Neural cell (in vitro differentiated cells): ENCODE measurements around the gene HDHD2. TPM values are rescaled to one million over a fixed set of nuclear protein-coding genes. Genes with fewer than 3 reads are reported as not detected.

Experiments
- H2AFZ ChIP-seq: fragments of 200-600, 300-800 bp; sonication (generic), shearing (Covaris generic); 2 replicates; pipeline ENCODE4 v1.6.0; 2014; ENCODE audit warnings: low read depth, mild to moderate bottlenecking, antibody characterized with exemption, low read length, moderate library complexity
- H3F3A ChIP-seq: fragments of 200-600 bp; shearing (Covaris generic); 2 replicates; pipeline ENCODE4 v1.6.1; 2016; ENCODE audit warnings: mild to moderate bottlenecking, moderate library complexity, mixed read lengths, antibody characterized with exemption, low read length; ENCODE audit not compliant: insufficient read depth, poor library complexity, severe bottlenecking
- H3K27ac ChIP-seq: fragments of 200-600, 300-800 bp; sonication (generic), shearing (Covaris generic); 2 replicates; pipeline ENCODE4 v1.5.1; 2014; ENCODE audit warnings: mild to moderate bottlenecking, low read length, moderate library complexity
- H3K27me3 ChIP-seq: fragments of 300-800, 200-600 bp; sonication (generic), shearing (Covaris generic); 2 replicates; pipeline ENCODE4 v1.6.0; 2014; ENCODE audit warnings: mild to moderate bottlenecking, low read depth, low read length, moderate library complexity; ENCODE audit not compliant: insufficient read depth
- H3K36me3 ChIP-seq: fragments of 300-800, 200-600 bp; sonication (generic), shearing (Covaris generic); 2 replicates; pipeline ENCODE4 v1.5.1; 2014; ENCODE audit warnings: mild to moderate bottlenecking, antibody characterized with exemption, low read length, moderate library complexity; ENCODE audit not compliant: insufficient read depth
- H3K4me2 ChIP-seq: fragments of 300-800, 200-600 bp; sonication (generic), shearing (Covaris generic); 2 replicates; pipeline ENCODE4 v1.6.0; 2014; ENCODE audit warnings: mild to moderate bottlenecking, low read length
- H3K4me3 ChIP-seq: fragments of 300-800, 200-600 bp; sonication (generic), shearing (Covaris generic); 2 replicates; pipeline ENCODE4 v1.5.1; 2014; ENCODE audit warnings: mild to moderate bottlenecking, low read length, moderate library complexity
- H3K79me2 ChIP-seq: fragments of 200-600 bp; shearing (Covaris generic); replicated peaks from 2 replicates; pipeline ENCODE4 v1.6.0; 2014; ENCODE audit warnings: mild to moderate bottlenecking, low read length, moderate library complexity; ENCODE audit not compliant: insufficient read depth
- H3K9ac ChIP-seq: fragments of 300-800, 200-600 bp; sonication (generic), shearing (Covaris generic); 2 replicates; pipeline ENCODE4 v1.6.1; 2016; ENCODE audit warnings: mild to moderate bottlenecking, low read length, mixed read lengths
- H3K9me2 ChIP-seq: fragments of 200-600 bp; shearing (Covaris generic); 2 replicates; pipeline ENCODE4 v1.6.1; 2016; ENCODE audit warnings: mild to moderate bottlenecking, low read length, mixed read lengths; ENCODE audit not compliant: insufficient read depth
- H3K9me3 ChIP-seq: fragments of 200-600, 300-800 bp; sonication (generic), shearing (Covaris generic); 2 replicates; pipeline ENCODE4 v1.6.1; 2016; ENCODE audit warnings: mild to moderate bottlenecking, mixed run types, low read length, moderate library complexity, mixed read lengths
- H4K20me1 ChIP-seq: fragments of 200-600 bp; shearing (Covaris generic); 2 replicates; pipeline ENCODE4 v1.6.1; 2016; ENCODE audit warnings: mild to moderate bottlenecking, mixed run types; ENCODE audit not compliant: insufficient read depth
- EP300 ChIP-seq: fragments of 450-650 bp; conservative IDR thresholded peaks from 2 replicates; pipeline ENCODE4 v1.6.1; 2014; ENCODE audit warnings: antibody characterized with exemption, mild to moderate bottlenecking, moderate library complexity; ENCODE audit not compliant: poor library complexity, severe bottlenecking
- EZH2 ChIP-seq: fragments of 200-600, 300-800 bp; shearing (Covaris generic), sonication (generic); IDR thresholded peaks from 2 replicates; pipeline ENCODE4 v1.6.1; 2014; ENCODE audit warnings: antibody characterized with exemption, low read length, borderline replicate concordance, mild to moderate bottlenecking; ENCODE audit not compliant: insufficient read depth, poor library complexity, severe bottlenecking
- MXI1 ChIP-seq: fragments of 450-650 bp; conservative IDR thresholded peaks from 2 replicates; pipeline ENCODE4 v1.6.1; 2014; ENCODE audit warnings: antibody characterized with exemption, mild to moderate bottlenecking; ENCODE audit not compliant: poor library complexity, severe bottlenecking
- POLR2AphosphoS5 ChIP-seq: IDR thresholded peaks from 2 replicates; pipeline ENCODE4 v1.6.1; 2012
- RAD21 ChIP-seq: fragments of 450-650 bp; conservative IDR thresholded peaks from 2 replicates; pipeline ENCODE4 v1.6.1; 2014; ENCODE audit warnings: antibody characterized with exemption, mild to moderate bottlenecking, moderate library complexity
- SMC3 ChIP-seq: fragments of 450-650 bp; conservative IDR thresholded peaks from 2 replicates; pipeline ENCODE4 v1.6.1; 2014; ENCODE audit warnings: antibody characterized with exemption, mild to moderate bottlenecking, moderate library complexity; ENCODE audit not compliant: poor library complexity
- TAF1 ChIP-seq: IDR thresholded peaks from 2 replicates; pipeline ENCODE4 v1.6.1; 2012; ENCODE audit warnings: low read depth
- polyA plus RNA-seq: library from polyadenylated mRNA; depleted of rRNA; stranded (reverse); fragments of >200 nt; gene quantifications from 2 replicates; pipeline ENCODE4 v1.2.3, GENCODE V29; 2014
- TF ChIP-seq, protein P1 (sequence below): IDR thresholded peaks from 2 replicates; pipeline ENCODE4 v1.6.1; 2012; ENCODE audit warnings: borderline replicate concordance
- TF ChIP-seq, protein P2 (sequence below): fragments of 450-650 bp; IDR thresholded peaks from 2 replicates; pipeline ENCODE4 v1.5.1; 2014; ENCODE audit warnings: antibody characterized with exemption, mild to moderate bottlenecking, moderate library complexity; ENCODE audit not compliant: poor library complexity, severe bottlenecking

The HDHD2 gene
- polyA plus RNA-seq, 1 donor from 2014 or later: 61.3 TPM

DNA sequence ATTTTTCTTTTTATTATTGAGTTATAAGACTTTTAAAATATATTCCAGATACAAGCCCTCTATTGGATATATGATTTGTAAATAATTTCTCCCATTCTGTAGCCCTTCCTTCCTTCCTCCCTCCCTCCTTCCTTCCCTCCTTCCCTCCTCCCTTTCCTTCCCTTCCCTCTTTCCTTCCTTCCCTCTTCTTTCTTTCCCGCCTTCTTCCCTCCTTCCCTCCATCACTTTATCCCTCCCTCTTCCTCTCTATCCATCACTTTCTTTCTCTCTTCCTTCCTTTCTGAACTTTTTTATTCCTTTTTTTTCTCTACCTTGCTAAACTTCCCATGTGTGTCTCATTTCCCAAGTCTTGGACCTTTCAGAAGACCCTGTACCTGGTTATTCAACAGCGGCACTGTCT lies 69.4 kb downstream of the HDHD2 start:
- H3F3A ChIP-seq: no peaks in the 10 kb centered on the region
- H3K9ac ChIP-seq: no peak overlapping the region
- no peaks in the 10 kb centered on the region for H3K9me2 ChIP-seq
- H3K4me2 ChIP-seq: no peak overlapping the region
- H3K36me3 ChIP-seq: no peaks in the 10 kb centered on the region
- H2AFZ ChIP-seq: no peak overlapping the region
- H4K20me1 ChIP-seq: no peaks in the 10 kb centered on the region
- no peaks in the 10 kb centered on the region for H3K27me3 ChIP-seq
- no peak overlapping the region for H3K4me3 ChIP-seq
- no peak overlapping the region for H3K27ac ChIP-seq
- H3K9me3 ChIP-seq: no peaks in the 10 kb centered on the region
- TF ChIP-seq TAF1: no peak
- TF ChIP-seq, protein P1, sequence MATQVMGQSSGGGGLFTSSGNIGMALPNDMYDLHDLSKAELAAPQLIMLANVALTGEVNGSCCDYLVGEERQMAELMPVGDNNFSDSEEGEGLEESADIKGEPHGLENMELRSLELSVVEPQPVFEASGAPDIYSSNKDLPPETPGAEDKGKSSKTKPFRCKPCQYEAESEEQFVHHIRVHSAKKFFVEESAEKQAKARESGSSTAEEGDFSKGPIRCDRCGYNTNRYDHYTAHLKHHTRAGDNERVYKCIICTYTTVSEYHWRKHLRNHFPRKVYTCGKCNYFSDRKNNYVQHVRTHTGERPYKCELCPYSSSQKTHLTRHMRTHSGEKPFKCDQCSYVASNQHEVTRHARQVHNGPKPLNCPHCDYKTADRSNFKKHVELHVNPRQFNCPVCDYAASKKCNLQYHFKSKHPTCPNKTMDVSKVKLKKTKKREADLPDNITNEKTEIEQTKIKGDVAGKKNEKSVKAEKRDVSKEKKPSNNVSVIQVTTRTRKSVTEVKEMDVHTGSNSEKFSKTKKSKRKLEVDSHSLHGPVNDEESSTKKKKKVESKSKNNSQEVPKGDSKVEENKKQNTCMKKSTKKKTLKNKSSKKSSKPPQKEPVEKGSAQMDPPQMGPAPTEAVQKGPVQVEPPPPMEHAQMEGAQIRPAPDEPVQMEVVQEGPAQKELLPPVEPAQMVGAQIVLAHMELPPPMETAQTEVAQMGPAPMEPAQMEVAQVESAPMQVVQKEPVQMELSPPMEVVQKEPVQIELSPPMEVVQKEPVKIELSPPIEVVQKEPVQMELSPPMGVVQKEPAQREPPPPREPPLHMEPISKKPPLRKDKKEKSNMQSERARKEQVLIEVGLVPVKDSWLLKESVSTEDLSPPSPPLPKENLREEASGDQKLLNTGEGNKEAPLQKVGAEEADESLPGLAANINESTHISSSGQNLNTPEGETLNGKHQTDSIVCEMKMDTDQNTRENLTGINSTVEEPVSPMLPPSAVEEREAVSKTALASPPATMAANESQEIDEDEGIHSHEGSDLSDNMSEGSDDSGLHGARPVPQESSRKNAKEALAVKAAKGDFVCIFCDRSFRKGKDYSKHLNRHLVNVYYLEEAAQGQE: no peak
- no peak for TF ChIP-seq EZH2
- no peak for TF ChIP-seq SMC3
- no peak for TF ChIP-seq MXI1
- TF ChIP-seq RAD21: no peak
- no peak for TF ChIP-seq POLR2AphosphoS5
- TF ChIP-seq, protein P2, sequence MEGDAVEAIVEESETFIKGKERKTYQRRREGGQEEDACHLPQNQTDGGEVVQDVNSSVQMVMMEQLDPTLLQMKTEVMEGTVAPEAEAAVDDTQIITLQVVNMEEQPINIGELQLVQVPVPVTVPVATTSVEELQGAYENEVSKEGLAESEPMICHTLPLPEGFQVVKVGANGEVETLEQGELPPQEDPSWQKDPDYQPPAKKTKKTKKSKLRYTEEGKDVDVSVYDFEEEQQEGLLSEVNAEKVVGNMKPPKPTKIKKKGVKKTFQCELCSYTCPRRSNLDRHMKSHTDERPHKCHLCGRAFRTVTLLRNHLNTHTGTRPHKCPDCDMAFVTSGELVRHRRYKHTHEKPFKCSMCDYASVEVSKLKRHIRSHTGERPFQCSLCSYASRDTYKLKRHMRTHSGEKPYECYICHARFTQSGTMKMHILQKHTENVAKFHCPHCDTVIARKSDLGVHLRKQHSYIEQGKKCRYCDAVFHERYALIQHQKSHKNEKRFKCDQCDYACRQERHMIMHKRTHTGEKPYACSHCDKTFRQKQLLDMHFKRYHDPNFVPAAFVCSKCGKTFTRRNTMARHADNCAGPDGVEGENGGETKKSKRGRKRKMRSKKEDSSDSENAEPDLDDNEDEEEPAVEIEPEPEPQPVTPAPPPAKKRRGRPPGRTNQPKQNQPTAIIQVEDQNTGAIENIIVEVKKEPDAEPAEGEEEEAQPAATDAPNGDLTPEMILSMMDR: no peak
- no peak for TF ChIP-seq EP300
- H3K79me2 ChIP-seq: no peaks in the 10 kb centered on the region

DNA sequence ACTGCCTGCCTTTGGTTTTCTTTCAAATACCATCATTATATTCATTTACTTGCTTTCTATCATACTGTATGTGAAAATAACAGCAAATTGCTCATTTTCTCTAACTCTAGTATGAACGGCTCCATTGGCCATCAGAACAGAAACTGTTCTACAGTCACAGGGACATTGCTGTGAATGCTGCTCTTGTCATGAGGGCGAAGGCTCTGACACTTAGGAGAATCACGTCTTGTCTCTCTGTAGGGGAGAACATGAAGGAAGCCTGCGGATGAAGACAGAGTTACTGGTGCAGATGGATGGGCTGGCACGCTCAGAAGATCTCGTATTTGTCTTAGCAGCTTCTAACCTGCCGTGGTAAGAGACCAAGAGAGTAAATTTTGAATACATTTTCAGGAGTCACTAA lies 73.2 kb downstream of the HDHD2 start:
- H3K9me3 ChIP-seq: no peaks in the 10 kb centered on the region
- H4K20me1 ChIP-seq: no peaks in the 10 kb centered on the region
- H3K4me3 ChIP-seq: no peak overlapping the region
- no peaks in the 10 kb centered on the region for H3F3A ChIP-seq
- no peaks in the 10 kb centered on the region for H3K36me3 ChIP-seq
- no peaks in the 10 kb centered on the region for H3K9me2 ChIP-seq
- H2AFZ ChIP-seq: no peak overlapping the region
- no peak overlapping the region for H3K4me2 ChIP-seq
- no peaks in the 10 kb centered on the region for H3K79me2 ChIP-seq
- no peaks in the 10 kb centered on the region for H3K27me3 ChIP-seq
- peak overlapping the region; percentile 9 for H3K27ac ChIP-seq
- H3K9ac ChIP-seq: no peak overlapping the region
- TF ChIP-seq, protein P1: no peak
- no peak for TF ChIP-seq SMC3
- TF ChIP-seq, protein P2: no peak
- TF ChIP-seq MXI1: no peak
- TF ChIP-seq EP300: peak; percentile 49
- TF ChIP-seq TAF1: no peak
- TF ChIP-seq POLR2AphosphoS5: peak; percentile 5
- TF ChIP-seq EZH2: no peak
- no peak for TF ChIP-seq RAD21
